Endothelial cell of umbilical vein (primary cell): ENCODE results near the gene VPS37C. TPM values are rescaled to one million over a fixed set of nuclear protein-coding genes. Genes with fewer than 3 reads are reported as not detected.

Experiments
- BruUV-seq: library from RNA; stranded (reverse); fragments of 400-500 nt; replicated peaks from 2 replicates; lab custom pipeline; 2021; lab: Mats Ljungman, UMichigan
- CTCF ChIA-PET: fragments of 300-600, 350-600 bp; sonication (Branson Sonifier 250); formaldehyde crosslinking; loops from one replicate; lab custom pipeline; 2021; ENCODE audit warnings: antibody characterized with exemption, inconsistent platforms; lab: Charles Lee
- POLR2A ChIA-PET: fragments of 300-600, 350-600 bp; sonication (Branson Sonifier 250); formaldehyde crosslinking; loops from one replicate; lab custom pipeline; 2021; ENCODE audit warnings: antibody characterized with exemption, inconsistent platforms; lab: Charles Lee
- DNase-seq: peaks from one replicate; pipeline ENCODE4 v3.0.0-alpha.2; 2011; ENCODE audit warnings: low read depth, low spot score
- FAIRE-seq: peaks from 2 replicates; lab custom pipeline; 2011; peaks lifted over from hg19 to GRCh38; lab: Jason Lieb, UNC
- H2AFZ ChIP-seq: 2 replicates; pipeline ENCODE4 v1.6.0; 2012; ENCODE audit warnings: low read depth, low read length, control low read depth, inconsistent platforms
- H3K27ac ChIP-seq: 2 replicates; pipeline ENCODE4 v1.5.1; 2011; ENCODE audit warnings: low read depth, mild to moderate bottlenecking, control low read depth, low read length, moderate library complexity; ENCODE audit not compliant: insufficient read depth
- H3K27me3 ChIP-seq, 2 experiments: 2 replicates each; pipeline versions ENCODE4 v1.6.0 to v1.6.1; 2011; ENCODE audit warnings: low read length in 2 of 2, mixed read lengths in 1 of 2; ENCODE audit not compliant: control insufficient read depth in 2 of 2, insufficient read depth in 2 of 2
- H3K36me3 ChIP-seq, 2 experiments: 2 replicates in 1 of 2; 3 replicates in 1 of 2; pipeline ENCODE4 v1.5.1; 2011; ENCODE audit warnings: low read length in 2 of 2, mild to moderate bottlenecking in 1 of 2, moderate library complexity in 1 of 2; ENCODE audit not compliant: control insufficient read depth in 2 of 2, insufficient read depth in 2 of 2; ENCODE audit errors: extremely low read depth in 1 of 2
- H3K4me1 ChIP-seq: 3 replicates; pipeline ENCODE4 v1.5.1; 2011; ENCODE audit warnings: mild to moderate bottlenecking, low read length; ENCODE audit not compliant: control insufficient read depth, insufficient read depth; ENCODE audit errors: extremely low read depth
- H3K4me2 ChIP-seq: 2 replicates; pipeline ENCODE4 v1.6.1; 2011; ENCODE audit warnings: low read length, control low read depth, mixed read lengths; ENCODE audit not compliant: insufficient read depth
- H3K4me3 ChIP-seq, 3 experiments: fragments of 200-600 bp in 1 of 3; sonication (generic), shearing (Covaris generic) in 1 of 3; replicated peaks in 1 of 3; 2 replicates each; pipeline ENCODE4 v1.5.1; 2011 to 2016; ENCODE audit warnings: control low read depth in 3 of 3, low read length in 3 of 3, mild to moderate bottlenecking in 2 of 3, inconsistent platforms in 1 of 3, low read depth in 1 of 3, moderate library complexity in 1 of 3; ENCODE audit not compliant: insufficient read depth in 1 of 3
- H3K79me2 ChIP-seq: 2 replicates; pipeline ENCODE4 v1.6.0; 2012; ENCODE audit warnings: low read length, inconsistent platforms; ENCODE audit not compliant: control insufficient read depth, insufficient read depth
- H3K9ac ChIP-seq: replicated peaks from 2 replicates; pipeline ENCODE3; 2011; ENCODE audit warnings: low read length, control low read depth; ENCODE audit not compliant: insufficient read depth; ENCODE audit errors: extremely low read depth
- H3K9me1 ChIP-seq: replicated peaks from 3 replicates; pipeline ENCODE4 v1.6.0; 2011; ENCODE audit warnings: mild to moderate bottlenecking, low read length; ENCODE audit not compliant: control insufficient read depth, insufficient read depth; ENCODE audit errors: extremely low read depth
- H3K9me3 ChIP-seq: replicated peaks from 2 replicates; pipeline ENCODE4 v1.5.1; 2012; ENCODE audit warnings: low read length, inconsistent platforms; ENCODE audit not compliant: control insufficient read depth, insufficient read depth
- H4K20me1 ChIP-seq: replicated peaks from 2 replicates; pipeline ENCODE3; 2011; ENCODE audit warnings: mild to moderate bottlenecking, low read length; ENCODE audit not compliant: control insufficient read depth, insufficient read depth; ENCODE audit errors: extremely low read depth
- CTCF ChIP-seq, 2 donors: IDR thresholded peaks; 1 replicate in 1 of 2; 2 replicates in 1 of 2; pipeline ENCODE4 v1.5.1; 2011; ENCODE audit warnings: low read length in 2 of 2, mild to moderate bottlenecking in 2 of 2, moderate library complexity in 2 of 2, control low read depth in 1 of 2, inconsistent platforms in 1 of 2, low read depth in 1 of 2; ENCODE audit not compliant: insufficient read depth in 1 of 2; ENCODE audit errors: extremely low read depth in 1 of 2
- EZH2 ChIP-seq: IDR thresholded peaks from 2 replicates; pipeline ENCODE4 v1.6.1; 2012; ENCODE audit warnings: borderline replicate concordance, low read depth, mild to moderate bottlenecking, moderate library complexity, low read length, inconsistent platforms; ENCODE audit not compliant: severe bottlenecking
- FOS ChIP-seq: IDR thresholded peaks from 2 replicates; pipeline ENCODE4 v1.6.1; 2011; ENCODE audit warnings: mild to moderate bottlenecking, low read length, moderate library complexity, borderline replicate concordance; ENCODE audit not compliant: insufficient read depth
- GATA2 ChIP-seq: IDR thresholded peaks from 2 replicates; pipeline ENCODE4 v1.7.0; 2011; ENCODE audit warnings: low read depth, mild to moderate bottlenecking, moderate library complexity, mixed read lengths, low read length; ENCODE audit not compliant: insufficient read length, insufficient read depth
- JUN ChIP-seq: IDR thresholded peaks from 2 replicates; pipeline ENCODE4 v1.6.1; 2011; ENCODE audit warnings: borderline replicate concordance, low read depth; ENCODE audit not compliant: insufficient read length, insufficient read depth
- POLR2AphosphoS5 ChIP-seq: IDR thresholded peaks from 2 replicates; pipeline ENCODE4 v1.6.1; 2012; ENCODE audit warnings: low read depth, mild to moderate bottlenecking, control low read depth, low read length, moderate library complexity; ENCODE audit not compliant: insufficient read depth
- dilution Hi-C: fragments of 300-500 bp; cut with MboI; formaldehyde crosslinking; loops from one replicate; pipeline ENCODE4 v1.15.0; 2019; ENCODE audit warnings: low sequenced_read_pairs; ENCODE audit not compliant: extremely low pct_ligation_motif_present
- intact Hi-C: fragments of 100-400 bp; cut with micrococcal nuclease; formaldehyde crosslinking; loops from one replicate; pipeline ENCODE4 v1.10.0; 2022
- polyA plus RNA-seq, 4 experiments: library from polyadenylated mRNA; depleted of rRNA in 3 of 4; stranded (reverse) in 3 of 4; unstranded in 1 of 4; fragments of >200 nt; gene quantifications; 2 replicates each; pipeline versions ENCODE4 v1.2.1 to v1.2.3, GENCODE V29; 2011 to 2012; ENCODE audit warnings: missing spikeins in 1 of 4
- total RNA-seq: library from RNA; stranded (reverse); gene quantifications from 2 replicates; pipeline ENCODE4 v1.2.3, GENCODE V29; 2021
- TF ChIP-seq, protein P1 (sequence below): IDR thresholded peaks from 2 replicates; pipeline ENCODE4 v1.6.1; 2011; ENCODE audit not compliant: insufficient read depth, insufficient read length

Gene VPS37C
- total and polyA plus RNA-seq, 2 donors (not counting 3 experiments of a cell fraction or from before 2014, with no cell fraction given): 17.7 to 23.4 TPM

- Histone ChIP-seq H3K4me1 (no peaks in the 10 kb centered on the region), H3K4me2 (no peak overlapping the region), H2AFZ (no peak overlapping the region), H3K9me1 (no peaks in the 10 kb centered on the region), H3K79me2 (no peaks in the 10 kb centered on the region), H3K27ac (no peak overlapping the region), H3K27me3 (no peaks in the 10 kb centered on the region), H3K36me3 (no peaks in the 10 kb centered on the region), H3K9me3 (no peaks in the 10 kb centered on the region), H3K4me3 (no peak overlapping the region), H4K20me1 (no peaks in the 10 kb centered on the region), H3K9ac (no peak overlapping the region)
- CTCF ChIA-PET: no interaction called here
- FAIRE-seq (no peak), DNase-seq (no peak)
- intact Hi-C loops: no loop called here
- TF ChIP-seq EZH2 (no peak), CTCF (IDR thresholded peaks at IDR 0.05; ENCODE audit: extremely low read depth in 1 of 2, insufficient read depth in 1 of 2, low read depth in 1 of 2, low read length in 2 of 2) (no peak), JUN (no peak), FOS (no peak), GATA2 (no peak), POLR2AphosphoS5 (no peak)
- TF ChIP-seq, protein P1, sequence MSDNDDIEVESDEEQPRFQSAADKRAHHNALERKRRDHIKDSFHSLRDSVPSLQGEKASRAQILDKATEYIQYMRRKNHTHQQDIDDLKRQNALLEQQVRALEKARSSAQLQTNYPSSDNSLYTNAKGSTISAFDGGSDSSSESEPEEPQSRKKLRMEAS: no peak
- dilution Hi-C loops: no loop called here
- BruUV-seq: no TSS peak
- POLR2A ChIA-PET: no interaction called here
These were observed 68.9 kb downstream of the VPS37C start for GRCh38 chr11:61092280-61092766.
